PC-9 (cell line): Measurements from ENCODE around the gene CREBBP. TPM values are rescaled to one million over a fixed set of nuclear protein-coding genes. Genes with fewer than 3 reads are reported as not detected.
"Not testable (repeated sequence)": the region's sequence is repeated elsewhere in the genome, so short reads cannot be mapped to it uniquely, and the experiment has no call there.

Source experiments
- Bru-seq: library from RNA; stranded (reverse); fragments of 400-500 nt; gene quantifications from one replicate; lab custom pipeline; 2021; lab: Mats Ljungman, UMichigan
- BruChase-seq, 2 experiments: library from RNA; stranded (reverse); fragments of 400-500 nt; gene quantifications; one replicate each; lab custom pipeline; 2021; lab: Mats Ljungman, UMichigan
- BruUV-seq: library from RNA; stranded (reverse); fragments of 400-500 nt; replicated peaks from 2 replicates; lab custom pipeline; 2021; lab: Mats Ljungman, UMichigan
- CTCF ChIA-PET: fragments of 300-600 bp; sonication (Branson Sonifier 250); formaldehyde crosslinking; loops from one replicate; lab custom pipeline; 2022; ENCODE audit warnings: antibody characterized with exemption; lab: Charles Lee
- POLR2A ChIA-PET: fragments of 300-600 bp; sonication (Branson Sonifier 250); formaldehyde crosslinking; loops from one replicate; lab custom pipeline; 2022; ENCODE audit warnings: antibody characterized with exemption; ENCODE audit not compliant: unreplicated experiment; lab: Charles Lee
- DNase-seq, 2 experiments: peaks; one replicate each; pipeline versions ENCODE4 v3.0.0 to v3.0.0-alpha.2; 2015 to 2022; ENCODE audit warnings: mixed read lengths in 1 of 2
- H2AFZ ChIP-seq: fragments of 200-600 bp; sonication (generic); 2 replicates; pipeline ENCODE4 v1.8.1; 2017; ENCODE audit warnings: antibody characterized with exemption
- H3F3A ChIP-seq: fragments of 200-600 bp; sonication (generic); 2 replicates; pipeline ENCODE4 v1.8.1; 2017; ENCODE audit warnings: antibody characterized with exemption, mild to moderate bottlenecking, low read depth; ENCODE audit not compliant: insufficient read depth
- H3K27ac ChIP-seq: fragments of 200-600 bp; sonication (generic); 2 replicates; pipeline ENCODE4 v1.6.1; 2016; ENCODE audit warnings: mixed run types
- H3K27me3 ChIP-seq: fragments of 200-600 bp; sonication (generic); 2 replicates; pipeline ENCODE4 v1.6.1; 2016; ENCODE audit warnings: low read depth, mixed run types; ENCODE audit not compliant: insufficient read depth
- H3K36me3 ChIP-seq: fragments of 200-600 bp; sonication (generic); 2 replicates; pipeline ENCODE4 v1.6.1; 2016; ENCODE audit warnings: low read depth, mixed run types
- H3K4me1 ChIP-seq: fragments of 200-600 bp; sonication (generic); replicated peaks from 2 replicates; pipeline ENCODE4 v1.6.1; 2016; ENCODE audit warnings: mixed run types; ENCODE audit not compliant: insufficient read depth
- H3K4me2 ChIP-seq: fragments of 200-600 bp; sonication (generic); 2 replicates; pipeline ENCODE4 v1.6.1; 2017; ENCODE audit warnings: mixed run types
- H3K4me3 ChIP-seq: fragments of 200-600 bp; sonication (generic); 2 replicates; pipeline ENCODE4 v1.6.1; 2016; ENCODE audit warnings: mixed run types
- H3K79me2 ChIP-seq: fragments of 200-600 bp; sonication (generic); 2 replicates; pipeline ENCODE4 v1.6.1; 2017; ENCODE audit warnings: low read depth, mixed run types
- H3K9me2 ChIP-seq: fragments of 200-600 bp; sonication (generic); 2 replicates; pipeline ENCODE4 v1.8.1; 2017; ENCODE audit warnings: mild to moderate bottlenecking; ENCODE audit not compliant: insufficient read depth
- H3K9me3 ChIP-seq: fragments of 200-600 bp; sonication (generic); 2 replicates; pipeline ENCODE4 v1.8.1; 2016; ENCODE audit warnings: low read depth; ENCODE audit not compliant: insufficient read depth
- H4K20me1 ChIP-seq: fragments of 200-600 bp; sonication (generic); 2 replicates; pipeline ENCODE4 v1.8.1; 2017; ENCODE audit not compliant: insufficient read depth
- EZH2 ChIP-seq: fragments of 200-600 bp; sonication (generic); IDR thresholded peaks from 2 replicates; pipeline ENCODE4 v1.8.0; 2017; ENCODE audit warnings: antibody characterized with exemption, low read depth
- intact Hi-C: fragments of 100-400 bp; cut with micrococcal nuclease; formaldehyde crosslinking; loops from one replicate; pipeline ENCODE4 v1.10.0; 2022; ENCODE audit not compliant: unreplicated experiment
- long read RNA-seq: library from polyadenylated mRNA; stranded (forward); transcript quantifications from one replicate; pipeline ENCODE4 v2.0.0, GENCODE V29; 2022
- total RNA-seq: library from RNA; stranded (reverse); gene quantifications from 2 replicates; pipeline ENCODE4 v1.2.3, GENCODE V29; 2021
- TF ChIP-seq, protein P1 (sequence below): fragments of 200-600 bp; sonication (generic); conservative IDR thresholded peaks from 2 replicates; pipeline ENCODE4 v1.6.1; 2017; ENCODE audit warnings: mixed run types, antibody characterized with exemption, mild to moderate bottlenecking, moderate library complexity

The CREBBP gene
- total RNA-seq (70.5 and 74.9 TPM in 2 replicates), Bru-seq, nascent RNA (percentile 93 among the genes with signal in this experiment), BruChase-seq, experiment 1, labeled RNA remaining after a 2-hour chase (percentile 84 among the genes with signal in this experiment), BruChase-seq, experiment 2, labeled RNA remaining after a 6-hour chase (percentile 87 among the genes with signal in this experiment)
- long read RNA-seq, partial matches to known transcripts, result 2 of 14 reads
- long read RNA-seq, other reads (novel, unspliced or antisense), result 12 of 14 reads

DNA sequence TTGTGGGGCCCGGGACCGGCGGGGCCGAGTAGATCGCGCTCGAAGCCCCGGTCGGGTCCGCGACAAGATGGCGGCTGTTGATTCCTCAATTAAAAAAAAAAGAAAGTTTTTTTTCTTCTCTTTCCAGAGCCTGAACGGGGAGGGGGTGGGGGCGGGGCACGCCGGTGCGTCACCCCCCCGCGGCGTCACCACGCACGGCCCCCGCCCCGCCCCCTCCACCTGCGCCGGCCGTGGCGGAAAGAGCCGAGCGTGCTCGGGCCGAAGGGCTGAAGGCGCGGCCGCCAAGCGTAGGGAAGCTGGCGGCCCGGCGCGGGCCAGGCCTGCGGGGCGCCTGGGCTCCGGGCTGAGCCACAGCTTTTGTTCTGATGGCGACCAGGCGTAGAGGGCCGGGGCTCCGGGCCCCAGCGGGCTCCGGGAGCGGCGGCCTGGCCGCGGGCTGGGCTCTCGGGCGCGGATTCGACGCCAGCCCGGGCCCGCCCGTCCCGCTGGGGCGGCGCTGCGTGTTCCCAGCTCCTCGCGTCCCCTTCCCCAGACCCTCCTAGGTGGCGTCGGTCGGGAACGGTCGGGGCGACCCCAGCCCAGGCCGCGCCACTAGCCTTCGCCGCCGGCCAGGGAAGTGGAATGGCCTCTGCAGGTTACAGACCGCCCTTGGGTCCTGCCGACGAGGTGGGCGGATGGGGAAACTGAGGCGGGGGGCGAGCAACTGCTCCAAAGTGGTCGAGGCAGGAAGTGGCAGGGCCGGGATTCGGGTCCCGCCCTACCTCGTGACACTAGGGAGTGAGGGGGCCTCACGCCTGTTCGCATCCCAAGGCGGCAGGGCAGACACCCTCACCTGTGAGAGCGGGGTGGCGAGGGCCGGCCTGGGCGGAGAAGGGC lies at the start of gene CREBBP:
Gene CREBBP (minus strand): TSS at position 91 of the 876 bp plus-strand sequence. CDS start 797 bp downstream, outside the sequence.
- peak within 1 kb of the TSS; percentile 99 for H2AFZ ChIP-seq
- H3F3A ChIP-seq, result peaks cover 9% of the 10 kb centered on the region; the same call in 1 of the 2 replicates
- TSS peak; percentile 63 for BruUV-seq
- H4K20me1 ChIP-seq, result peaks cover 38% of the 10 kb centered on the region
- DNase-seq, result peak; percentile 64 to 91
- peak within 1 kb of the TSS; percentile 26; the same call in 1 of the 2 replicates for H3K27ac ChIP-seq
- peak within 1 kb of the TSS; percentile 92 for H3K4me3 ChIP-seq
- intact Hi-C loops, result loop anchor here (2.0 to 10.0 kb wide), 4 partner anchors 58 to 374 kb away; no protein-coding TSS in a partner anchor
- POLR2A ChIA-PET, result interaction anchor here (0.5 to 1.0 kb wide), 8 partner anchors 10 to 409 kb away, joined by 3 to 16 read pairs (median 4); no protein-coding TSS in a partner anchor
- H3K4me1 ChIP-seq, result peaks cover 17% of the 10 kb centered on the region
- peaks cover 39% of the 10 kb centered on the region for H3K79me2 ChIP-seq
- CTCF ChIA-PET, result interaction anchor here (0.6 to 0.7 kb wide), 5 partner anchors 22 to 735 kb away, joined by 3 to 17 read pairs (median 8); no protein-coding TSS in a partner anchor
- TF ChIP-seq EZH2, result no peak
- TF ChIP-seq, protein P1, sequence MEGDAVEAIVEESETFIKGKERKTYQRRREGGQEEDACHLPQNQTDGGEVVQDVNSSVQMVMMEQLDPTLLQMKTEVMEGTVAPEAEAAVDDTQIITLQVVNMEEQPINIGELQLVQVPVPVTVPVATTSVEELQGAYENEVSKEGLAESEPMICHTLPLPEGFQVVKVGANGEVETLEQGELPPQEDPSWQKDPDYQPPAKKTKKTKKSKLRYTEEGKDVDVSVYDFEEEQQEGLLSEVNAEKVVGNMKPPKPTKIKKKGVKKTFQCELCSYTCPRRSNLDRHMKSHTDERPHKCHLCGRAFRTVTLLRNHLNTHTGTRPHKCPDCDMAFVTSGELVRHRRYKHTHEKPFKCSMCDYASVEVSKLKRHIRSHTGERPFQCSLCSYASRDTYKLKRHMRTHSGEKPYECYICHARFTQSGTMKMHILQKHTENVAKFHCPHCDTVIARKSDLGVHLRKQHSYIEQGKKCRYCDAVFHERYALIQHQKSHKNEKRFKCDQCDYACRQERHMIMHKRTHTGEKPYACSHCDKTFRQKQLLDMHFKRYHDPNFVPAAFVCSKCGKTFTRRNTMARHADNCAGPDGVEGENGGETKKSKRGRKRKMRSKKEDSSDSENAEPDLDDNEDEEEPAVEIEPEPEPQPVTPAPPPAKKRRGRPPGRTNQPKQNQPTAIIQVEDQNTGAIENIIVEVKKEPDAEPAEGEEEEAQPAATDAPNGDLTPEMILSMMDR, result no peak
- H3K9me3 ChIP-seq, result no peaks in the 10 kb centered on the region
- no peaks in the 10 kb centered on the region for H3K9me2 ChIP-seq
- H3K27me3 ChIP-seq, result no peaks in the 10 kb centered on the region
- peak within 1 kb of the TSS; percentile 93 for H3K4me2 ChIP-seq
- 0 out of 2 replicates have a peak, but pooled peaks cover 4% of the 10 kb centered on the region for H3K36me3 ChIP-seq

DNA sequence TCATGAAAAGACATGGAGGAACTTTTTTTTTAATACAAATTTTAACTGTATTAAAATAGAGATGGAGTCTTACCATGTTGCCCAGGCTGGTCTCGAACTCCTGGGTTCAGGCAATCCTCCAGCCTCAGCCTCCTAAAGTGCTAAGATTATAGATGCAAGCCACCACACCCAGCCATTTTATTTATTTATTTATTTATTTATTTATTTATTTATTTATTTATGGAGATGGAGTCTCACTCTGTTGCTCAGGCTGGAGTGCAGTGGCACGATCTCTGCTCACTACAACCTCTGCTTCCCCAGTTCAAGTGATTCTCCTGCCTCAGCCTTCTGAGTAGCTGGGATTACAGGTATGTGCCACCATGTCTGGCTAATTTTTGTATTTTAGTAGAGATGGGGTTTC lies 46.6 kb upstream of the CREBBP start:
- BruUV-seq, intact Hi-C loops, DNase-seq, POLR2A ChIA-PET, H3K9me3 ChIP-seq, H3K9me2 ChIP-seq, H3K4me3 ChIP-seq, H2AFZ ChIP-seq, H3K4me2 ChIP-seq, H3K36me3 ChIP-seq, H3K27ac ChIP-seq, H3K27me3 ChIP-seq, H3K79me2 ChIP-seq, H3F3A ChIP-seq, H4K20me1 ChIP-seq, H3K4me1 ChIP-seq, CTCF ChIA-PET: not testable (repeated sequence)

DNA sequence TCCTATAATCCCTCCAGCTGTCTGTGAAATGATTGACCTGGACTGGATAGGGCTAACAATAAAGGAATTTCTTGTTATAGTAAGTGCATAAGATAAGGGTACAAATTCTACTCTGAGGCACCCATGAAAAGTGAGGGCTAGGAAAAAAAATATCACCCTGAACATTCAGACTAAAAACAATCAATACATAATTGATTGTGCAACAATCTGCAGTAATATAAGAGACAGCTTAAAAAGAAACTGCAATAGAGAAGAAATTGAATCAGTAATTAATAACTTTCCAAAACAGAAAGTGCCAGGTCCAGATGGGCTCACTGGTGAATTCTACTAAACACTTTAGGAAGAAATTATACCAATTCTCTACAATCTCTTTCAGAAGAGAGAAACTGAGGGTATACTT lies 44.2 kb upstream of the CREBBP start:
- CTCF ChIA-PET, result no interaction called here
- H3K79me2 ChIP-seq, result no peaks in the 10 kb centered on the region
- no peak for DNase-seq
- H3K27ac ChIP-seq, result no peak overlapping the region
- POLR2A ChIA-PET, result interaction anchor here (0.7 kb wide), 1 partner anchor 22 kb away, joined by 3 read pairs; no protein-coding TSS in a partner anchor
- no peaks in the 10 kb centered on the region for H3K9me3 ChIP-seq
- no TSS peak for BruUV-seq
- H4K20me1 ChIP-seq, result no peaks in the 10 kb centered on the region
- H3K27me3 ChIP-seq, result 0 out of 2 replicates have a peak, but pooled peaks cover 5% of the 10 kb centered on the region
- H3K4me2 ChIP-seq, result no peak overlapping the region
- H3F3A ChIP-seq, result no peaks in the 10 kb centered on the region; the same call in 1 of the 2 replicates
- no peaks in the 10 kb centered on the region for H3K36me3 ChIP-seq
- intact Hi-C loops, result no loop called here
- no peaks in the 10 kb centered on the region for H3K9me2 ChIP-seq
- peaks cover 15% of the 10 kb centered on the region for H3K4me1 ChIP-seq
- H2AFZ ChIP-seq, result no peak overlapping the region
- H3K4me3 ChIP-seq, result no peak overlapping the region
- TF ChIP-seq EZH2, result no peak
- TF ChIP-seq, protein P1, result no peak
